Esophagus muscularis mucosa (tissue), 4 donors: Measurements from ENCODE around the gene GNPTG.

Experiments used
- CTCF ChIP-seq, 3 experiments: fragments of 200-600 bp in 2 of 3; fragments of 450-650 bp in 1 of 3; sonication (generic) in 2 of 3; IDR thresholded peaks; one replicate each; pipeline ENCODE4 v1.5.1; 2017 to 2019; ENCODE audit warnings: antibody characterized with exemption in 3 of 3, mild to moderate bottlenecking in 2 of 3, moderate library complexity in 1 of 3
- EP300 ChIP-seq: sonication (generic); formaldehyde crosslinking; IDR thresholded peaks from one replicate; pipeline ENCODE4 v1.6.1; 2017; ENCODE audit warnings: antibody characterized with exemption
- POLR2A ChIP-seq: fragments of 450-650 bp; IDR thresholded peaks from one replicate; pipeline ENCODE4 v1.6.1; 2017; ENCODE audit warnings: antibody characterized with exemption, moderate library complexity, mild to moderate bottlenecking, low read depth

GRCh38 chr16:1315081-1316032 lies 36.4 kb upstream of the GNPTG start:
- TF ChIP-seq POLR2A, result no peak
- no peak for TF ChIP-seq EP300
- TF ChIP-seq CTCF (IDR thresholded peaks at IDR 0.05), result no peak
